ENCODE results near the gene ZBTB9.

ZBTB9 gene, protein sequence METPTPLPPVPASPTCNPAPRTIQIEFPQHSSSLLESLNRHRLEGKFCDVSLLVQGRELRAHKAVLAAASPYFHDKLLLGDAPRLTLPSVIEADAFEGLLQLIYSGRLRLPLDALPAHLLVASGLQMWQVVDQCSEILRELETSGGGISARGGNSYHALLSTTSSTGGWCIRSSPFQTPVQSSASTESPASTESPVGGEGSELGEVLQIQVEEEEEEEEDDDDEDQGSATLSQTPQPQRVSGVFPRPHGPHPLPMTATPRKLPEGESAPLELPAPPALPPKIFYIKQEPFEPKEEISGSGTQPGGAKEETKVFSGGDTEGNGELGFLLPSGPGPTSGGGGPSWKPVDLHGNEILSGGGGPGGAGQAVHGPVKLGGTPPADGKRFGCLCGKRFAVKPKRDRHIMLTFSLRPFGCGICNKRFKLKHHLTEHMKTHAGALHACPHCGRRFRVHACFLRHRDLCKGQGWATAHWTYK

DNA sequence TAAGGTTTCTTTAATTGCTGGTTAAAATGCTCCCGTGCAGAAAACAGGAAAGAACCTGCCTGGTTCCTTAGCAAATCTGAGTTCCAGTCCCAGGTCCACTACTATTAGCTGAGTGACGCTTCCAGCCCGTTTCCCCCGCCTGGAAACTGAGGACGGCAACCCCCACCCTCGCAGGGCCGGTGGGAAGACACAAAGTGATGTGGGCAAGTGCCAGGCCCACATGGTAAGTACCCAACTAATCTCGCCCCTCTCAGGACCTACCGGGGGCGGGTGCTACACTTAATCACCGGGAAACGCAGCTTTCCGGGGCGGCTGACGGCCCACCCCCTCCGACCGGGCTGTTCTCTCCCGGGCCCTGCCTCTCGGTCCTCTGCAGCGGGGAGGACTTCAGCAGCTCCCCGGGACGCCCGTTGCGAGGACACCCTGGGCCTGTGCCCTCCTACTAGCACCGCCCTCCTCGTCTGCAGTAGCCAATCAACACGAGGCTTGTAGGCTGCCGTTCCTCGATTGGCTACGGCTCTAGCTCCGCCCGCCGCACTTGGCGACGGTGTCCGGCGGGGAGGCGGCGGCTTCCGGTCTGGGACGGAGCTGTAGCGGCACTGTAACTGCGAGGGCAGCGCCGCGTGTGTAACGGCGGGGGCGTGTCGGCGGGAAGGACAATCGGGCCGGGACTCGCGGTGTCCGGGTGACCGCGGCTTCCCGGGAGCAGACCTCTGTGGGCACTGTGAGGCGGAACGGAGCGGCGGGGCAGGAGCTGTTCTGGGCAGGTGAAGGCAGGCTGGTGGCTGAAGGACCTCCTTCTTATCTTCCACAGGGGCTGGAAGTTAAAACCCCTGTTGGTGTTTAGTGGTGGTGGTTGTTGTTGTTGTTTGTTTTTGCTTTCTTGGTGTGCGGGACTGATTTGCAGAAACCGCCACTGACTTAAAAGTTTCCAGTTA, at the start of gene ZBTB9:
Gene ZBTB9, plus strand, starts transcription at position 568 of the 938 bp plus-strand sequence. CDS start 525 bp downstream, outside the sequence.
- TF ChIP-seq EP300 (IDR thresholded peaks at IDR 0.05; ENCODE audit: borderline replicate concordance) (no peak; the same call in 1 of the 2 replicates), FOXM1 (IDR thresholded peaks at IDR 0.05; ENCODE audit: borderline replicate concordance, low read depth) (no peak), ZBTB7A (IDR thresholded peaks at IDR 0.05; ENCODE audit: low read depth) (0 out of 2 replicates have a peak, but pooled peaks have one; percentile 24), TEAD4 (IDR thresholded peaks at IDR 0.05) (peak; percentile 23; the same call in 1 of the 2 replicates), EGR1 (IDR thresholded peaks at IDR 0.05) (peak; percentile 75), TAF1 (IDR thresholded peaks at IDR 0.05; ENCODE audit: low read depth) (peak; percentile 86), CEBPB (IDR thresholded peaks at IDR 0.05) (no peak), NFIC (IDR thresholded peaks at IDR 0.05) (peak; percentile 51; the same call in 1 of the 2 replicates), YY1 (IDR thresholded peaks at IDR 0.05; ENCODE audit: low read depth) (peak; percentile 70; the same call in 1 of the 2 replicates), CREB1 (IDR thresholded peaks at IDR 0.05; ENCODE audit: low read depth) (peak; percentile 57), TCF12 (IDR thresholded peaks at IDR 0.05; ENCODE audit: low read depth) (peak; percentile 66; the same call in 1 of the 2 replicates), RAD21 (IDR thresholded peaks at IDR 0.05; ENCODE audit: low read depth) (no peak)
- TF ChIP-seq, protein P1, sequence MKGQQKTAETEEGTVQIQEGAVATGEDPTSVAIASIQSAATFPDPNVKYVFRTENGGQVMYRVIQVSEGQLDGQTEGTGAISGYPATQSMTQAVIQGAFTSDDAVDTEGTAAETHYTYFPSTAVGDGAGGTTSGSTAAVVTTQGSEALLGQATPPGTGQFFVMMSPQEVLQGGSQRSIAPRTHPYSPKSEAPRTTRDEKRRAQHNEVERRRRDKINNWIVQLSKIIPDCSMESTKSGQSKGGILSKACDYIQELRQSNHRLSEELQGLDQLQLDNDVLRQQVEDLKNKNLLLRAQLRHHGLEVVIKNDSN (IDR thresholded peaks at IDR 0.05): no peak; the same call in 1 of the 2 replicates
- TF ChIP-seq, protein P2, sequence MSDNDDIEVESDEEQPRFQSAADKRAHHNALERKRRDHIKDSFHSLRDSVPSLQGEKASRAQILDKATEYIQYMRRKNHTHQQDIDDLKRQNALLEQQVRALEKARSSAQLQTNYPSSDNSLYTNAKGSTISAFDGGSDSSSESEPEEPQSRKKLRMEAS (IDR thresholded peaks at IDR 0.05): peak; percentile 98
- TF ChIP-seq, protein P3, sequence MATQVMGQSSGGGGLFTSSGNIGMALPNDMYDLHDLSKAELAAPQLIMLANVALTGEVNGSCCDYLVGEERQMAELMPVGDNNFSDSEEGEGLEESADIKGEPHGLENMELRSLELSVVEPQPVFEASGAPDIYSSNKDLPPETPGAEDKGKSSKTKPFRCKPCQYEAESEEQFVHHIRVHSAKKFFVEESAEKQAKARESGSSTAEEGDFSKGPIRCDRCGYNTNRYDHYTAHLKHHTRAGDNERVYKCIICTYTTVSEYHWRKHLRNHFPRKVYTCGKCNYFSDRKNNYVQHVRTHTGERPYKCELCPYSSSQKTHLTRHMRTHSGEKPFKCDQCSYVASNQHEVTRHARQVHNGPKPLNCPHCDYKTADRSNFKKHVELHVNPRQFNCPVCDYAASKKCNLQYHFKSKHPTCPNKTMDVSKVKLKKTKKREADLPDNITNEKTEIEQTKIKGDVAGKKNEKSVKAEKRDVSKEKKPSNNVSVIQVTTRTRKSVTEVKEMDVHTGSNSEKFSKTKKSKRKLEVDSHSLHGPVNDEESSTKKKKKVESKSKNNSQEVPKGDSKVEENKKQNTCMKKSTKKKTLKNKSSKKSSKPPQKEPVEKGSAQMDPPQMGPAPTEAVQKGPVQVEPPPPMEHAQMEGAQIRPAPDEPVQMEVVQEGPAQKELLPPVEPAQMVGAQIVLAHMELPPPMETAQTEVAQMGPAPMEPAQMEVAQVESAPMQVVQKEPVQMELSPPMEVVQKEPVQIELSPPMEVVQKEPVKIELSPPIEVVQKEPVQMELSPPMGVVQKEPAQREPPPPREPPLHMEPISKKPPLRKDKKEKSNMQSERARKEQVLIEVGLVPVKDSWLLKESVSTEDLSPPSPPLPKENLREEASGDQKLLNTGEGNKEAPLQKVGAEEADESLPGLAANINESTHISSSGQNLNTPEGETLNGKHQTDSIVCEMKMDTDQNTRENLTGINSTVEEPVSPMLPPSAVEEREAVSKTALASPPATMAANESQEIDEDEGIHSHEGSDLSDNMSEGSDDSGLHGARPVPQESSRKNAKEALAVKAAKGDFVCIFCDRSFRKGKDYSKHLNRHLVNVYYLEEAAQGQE (IDR thresholded peaks at IDR 0.05; ENCODE audit: low read depth): no peak

DNA sequence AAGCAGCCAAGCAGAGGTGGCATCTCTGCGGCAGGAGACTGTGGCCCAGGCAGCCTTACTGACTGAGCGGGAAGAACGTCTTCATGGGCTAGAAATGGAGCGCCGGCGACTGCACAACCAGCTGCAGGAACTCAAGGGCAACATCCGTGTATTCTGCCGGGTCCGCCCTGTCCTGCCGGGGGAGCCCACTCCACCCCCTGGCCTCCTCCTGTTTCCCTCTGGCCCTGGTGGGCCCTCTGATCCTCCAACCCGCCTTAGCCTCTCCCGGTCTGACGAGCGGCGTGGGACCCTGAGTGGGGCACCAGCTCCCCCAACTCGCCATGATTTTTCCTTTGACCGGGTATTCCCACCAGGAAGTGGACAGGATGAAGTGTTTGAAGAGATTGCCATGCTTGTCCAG, 49.5 kb upstream of the ZBTB9 start:
- TF ChIP-seq EP300 (IDR thresholded peaks at IDR 0.05; ENCODE audit: borderline replicate concordance) (no peak), NFIC (IDR thresholded peaks at IDR 0.05) (no peak), EGR1 (IDR thresholded peaks at IDR 0.05) (no peak), RAD21 (IDR thresholded peaks at IDR 0.05; ENCODE audit: low read depth) (no peak), TAF1 (IDR thresholded peaks at IDR 0.05; ENCODE audit: low read depth) (no peak), TEAD4 (IDR thresholded peaks at IDR 0.05) (no peak), ZBTB7A (IDR thresholded peaks at IDR 0.05; ENCODE audit: low read depth) (no peak), TCF12 (IDR thresholded peaks at IDR 0.05; ENCODE audit: low read depth) (no peak), YY1 (IDR thresholded peaks at IDR 0.05; ENCODE audit: low read depth) (no peak)
- TF ChIP-seq, protein P1 (IDR thresholded peaks at IDR 0.05): no peak
- TF ChIP-seq, protein P2 (IDR thresholded peaks at IDR 0.05): no peak

DNA sequence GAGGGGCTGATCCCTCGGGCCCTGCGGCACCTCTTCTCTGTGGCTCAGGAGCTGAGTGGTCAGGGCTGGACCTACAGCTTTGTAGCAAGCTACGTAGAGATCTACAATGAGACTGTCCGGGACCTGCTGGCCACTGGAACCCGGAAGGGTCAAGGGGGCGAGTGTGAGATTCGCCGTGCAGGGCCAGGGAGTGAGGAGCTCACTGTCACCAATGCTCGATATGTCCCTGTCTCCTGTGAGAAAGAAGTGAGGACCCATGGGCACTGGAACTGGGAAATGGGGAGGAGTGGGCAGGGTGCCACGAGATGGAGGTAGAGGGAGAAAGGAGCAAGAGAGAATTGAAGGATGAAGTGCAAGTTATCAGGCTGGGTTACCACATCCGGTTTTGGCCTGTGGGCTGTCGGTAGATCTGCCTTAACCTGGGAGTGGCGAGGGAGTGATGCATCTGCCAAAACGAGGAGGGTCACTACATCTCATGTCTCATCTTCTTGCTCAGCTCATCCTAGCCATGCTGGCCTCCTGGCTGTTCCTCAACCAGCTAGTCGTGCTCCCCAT, 48.9 kb upstream of the ZBTB9 start:
- TF ChIP-seq, protein P1 (IDR thresholded peaks at IDR 0.05): no peak
- TF ChIP-seq CEBPB (IDR thresholded peaks at IDR 0.05) (no peak), TEAD4 (IDR thresholded peaks at IDR 0.05) (no peak), NFIC (IDR thresholded peaks at IDR 0.05) (no peak), TAF1 (IDR thresholded peaks at IDR 0.05; ENCODE audit: low read depth) (no peak), RAD21 (IDR thresholded peaks at IDR 0.05; ENCODE audit: low read depth) (no peak), FOXM1 (IDR thresholded peaks at IDR 0.05; ENCODE audit: borderline replicate concordance, low read depth) (no peak), EGR1 (IDR thresholded peaks at IDR 0.05) (no peak), CREB1 (IDR thresholded peaks at IDR 0.05; ENCODE audit: low read depth) (no peak), ZBTB7A (IDR thresholded peaks at IDR 0.05; ENCODE audit: low read depth) (no peak), YY1 (IDR thresholded peaks at IDR 0.05; ENCODE audit: low read depth) (no peak), TCF12 (IDR thresholded peaks at IDR 0.05; ENCODE audit: low read depth) (no peak)
- TF ChIP-seq, protein P2 (IDR thresholded peaks at IDR 0.05): no peak

DNA sequence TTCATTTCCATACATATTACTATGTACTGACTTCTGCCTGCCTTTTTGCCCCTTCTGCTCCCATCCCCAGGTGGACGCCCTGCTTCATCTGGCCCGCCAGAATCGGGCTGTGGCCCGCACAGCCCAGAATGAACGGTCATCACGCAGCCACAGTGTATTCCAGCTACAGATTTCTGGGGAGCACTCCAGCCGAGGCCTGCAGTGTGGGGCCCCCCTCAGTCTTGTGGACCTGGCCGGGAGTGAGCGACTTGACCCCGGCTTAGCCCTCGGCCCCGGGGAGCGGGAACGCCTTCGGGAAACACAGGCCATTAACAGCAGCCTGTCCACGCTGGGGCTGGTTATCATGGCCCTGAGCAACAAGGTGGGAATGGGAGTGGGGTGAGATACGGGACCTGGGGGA, 48.2 kb upstream of the ZBTB9 start:
- TF ChIP-seq EGR1 (IDR thresholded peaks at IDR 0.05) (no peak), FOXM1 (IDR thresholded peaks at IDR 0.05; ENCODE audit: borderline replicate concordance, low read depth) (no peak)

DNA sequence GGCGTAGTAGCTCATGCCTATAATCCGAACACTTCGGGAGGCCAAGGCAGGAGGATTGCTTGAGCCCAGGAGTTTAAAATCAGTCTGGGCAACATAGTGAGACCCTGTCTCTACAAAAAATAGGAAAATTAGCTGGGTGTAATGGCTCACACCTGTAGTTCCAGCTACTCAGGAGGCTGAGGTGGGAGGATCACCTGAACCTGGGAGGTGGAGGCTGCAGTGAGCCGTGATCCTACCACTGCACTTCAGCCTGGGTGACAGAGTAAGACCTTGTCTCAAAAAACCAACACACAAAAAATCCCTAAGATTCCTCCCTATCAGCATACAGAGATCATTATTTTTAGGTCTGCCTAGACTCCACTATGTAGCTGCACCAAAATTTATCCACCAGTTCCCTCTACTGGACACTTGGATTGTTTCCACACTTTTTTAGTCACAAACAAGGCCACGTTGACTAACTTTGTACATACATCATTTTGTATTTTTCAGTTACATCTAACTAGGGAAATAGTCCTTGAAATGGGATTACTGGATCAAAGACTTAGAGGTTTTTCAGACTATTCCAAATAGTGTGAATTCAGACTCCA, 47.2 kb upstream of the ZBTB9 start:
- TF ChIP-seq, protein P2 (IDR thresholded peaks at IDR 0.05): no peak
- TF ChIP-seq RAD21 (IDR thresholded peaks at IDR 0.05; ENCODE audit: low read depth) (peak; percentile 31; the same call in 1 of the 2 replicates), FOXM1 (IDR thresholded peaks at IDR 0.05; ENCODE audit: borderline replicate concordance, low read depth) (no peak), CREB1 (IDR thresholded peaks at IDR 0.05; ENCODE audit: low read depth) (no peak), TCF12 (IDR thresholded peaks at IDR 0.05; ENCODE audit: low read depth) (no peak)
- TF ChIP-seq, protein P1 (IDR thresholded peaks at IDR 0.05): no peak
